GM19239 (cell line): ENCODE data around the gene E2F4.
A peak's percentile ranks its signal among the peaks of the same experiment; 100 is the strongest.

Experiments
- DNase-seq: peaks from one replicate; pipeline ENCODE4 v3.0.0; 2011; ENCODE audit warnings: low spot score; ENCODE audit not compliant: insufficient read length
- FAIRE-seq: peaks from 2 replicates; lab custom pipeline; 2011; peaks lifted over from hg19 to GRCh38; lab: Jason Lieb, UNC

Gene E2F4

GRCh38 chr16:67228905-67229304 is 37.0 kb downstream of the E2F4 start:
- FAIRE-seq = no peak
- no peak for DNase-seq

DNA sequence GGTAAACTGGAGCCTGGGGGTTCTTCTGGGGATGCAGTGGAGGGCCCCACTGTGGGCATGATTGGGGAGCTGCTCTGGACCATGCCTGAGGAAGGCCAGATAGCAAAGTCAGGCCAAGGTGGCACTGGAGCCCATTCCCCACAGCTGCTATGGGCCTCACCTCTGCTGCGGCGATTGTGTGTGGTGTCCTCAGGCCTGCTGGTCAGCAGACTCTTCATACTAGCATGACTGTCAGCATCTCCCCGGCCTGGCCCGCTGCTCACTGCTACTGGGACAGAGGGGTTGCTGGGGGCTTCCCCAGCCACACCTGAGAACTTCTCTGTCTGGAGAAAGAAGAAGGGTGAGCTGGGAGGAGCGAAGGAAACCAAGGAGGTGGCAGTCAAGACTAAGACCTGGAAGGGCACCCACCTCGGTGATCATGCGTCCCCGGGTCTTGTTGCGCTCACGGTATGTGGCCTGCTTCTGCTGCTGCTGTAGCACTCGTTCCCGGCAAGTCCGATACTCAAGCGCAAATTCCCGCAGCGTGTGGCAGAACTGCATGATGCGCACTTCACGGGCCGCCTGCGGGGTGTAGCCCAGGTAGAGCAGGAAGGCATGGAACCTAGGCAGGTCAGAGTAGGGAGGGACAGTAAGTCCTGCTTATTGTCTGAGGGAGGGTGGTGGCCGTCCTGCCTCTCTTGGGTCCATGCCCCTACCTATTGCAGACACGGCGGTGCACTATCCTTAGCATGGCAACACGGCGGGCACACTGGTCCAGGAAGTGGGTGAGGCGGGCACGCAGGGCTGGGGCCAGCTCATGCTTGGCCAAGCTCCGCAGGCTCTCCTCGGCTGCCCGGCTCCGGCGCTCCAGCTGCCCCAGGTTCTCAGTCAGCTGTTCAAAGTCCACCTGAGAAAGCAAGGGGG is 38.2 kb downstream of the E2F4 start:
- no peak for DNase-seq
- no peak for FAIRE-seq

- FAIRE-seq (no peak), DNase-seq (no peak)
These were observed 39.1 kb downstream of the E2F4 start for GRCh38 chr16:67230809-67231660.

DNA sequence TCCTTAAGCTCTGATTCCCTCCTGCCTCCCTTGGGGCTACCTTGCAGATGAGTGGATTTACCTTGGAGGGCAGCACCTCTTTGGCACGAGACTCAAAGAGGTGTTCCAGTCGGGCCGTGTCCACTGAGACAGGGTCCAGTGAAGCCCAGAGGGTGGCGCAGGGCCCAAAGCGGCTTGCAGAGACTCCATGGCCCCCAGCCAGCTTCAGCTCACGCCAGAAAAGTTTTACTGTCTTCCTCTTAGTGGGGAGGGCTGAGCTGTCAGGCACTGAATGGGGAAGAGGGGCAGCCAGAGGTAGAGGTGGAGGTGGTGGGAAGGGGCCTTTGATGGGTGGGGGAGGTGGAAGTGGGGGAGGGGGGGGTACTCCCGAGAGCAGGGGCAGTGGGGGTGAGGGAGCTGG is 41.6 kb downstream of the E2F4 start:
- no peak for FAIRE-seq
- no peak for DNase-seq

DNA sequence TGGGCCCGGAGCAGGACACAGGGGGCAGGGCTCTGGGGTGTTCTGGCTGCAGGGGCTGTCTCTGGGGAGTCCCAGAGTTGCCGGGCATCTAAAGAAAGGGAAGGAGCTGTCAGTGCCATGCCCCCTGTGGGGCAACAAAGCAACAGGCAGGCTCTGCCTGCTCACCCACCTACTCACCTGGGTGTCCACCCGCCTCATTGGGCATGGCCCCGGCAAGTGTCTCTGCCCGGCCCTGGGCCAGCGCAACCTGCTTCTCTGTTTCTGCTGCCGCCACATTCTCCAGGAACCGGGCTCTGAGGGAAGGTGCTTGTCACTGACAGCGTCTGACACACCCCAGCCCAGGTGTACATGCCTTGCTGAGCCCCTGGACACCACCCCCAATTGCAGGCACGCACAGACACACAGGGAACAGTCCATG is 42.2 kb downstream of the E2F4 start:
- no peak for FAIRE-seq

DNA sequence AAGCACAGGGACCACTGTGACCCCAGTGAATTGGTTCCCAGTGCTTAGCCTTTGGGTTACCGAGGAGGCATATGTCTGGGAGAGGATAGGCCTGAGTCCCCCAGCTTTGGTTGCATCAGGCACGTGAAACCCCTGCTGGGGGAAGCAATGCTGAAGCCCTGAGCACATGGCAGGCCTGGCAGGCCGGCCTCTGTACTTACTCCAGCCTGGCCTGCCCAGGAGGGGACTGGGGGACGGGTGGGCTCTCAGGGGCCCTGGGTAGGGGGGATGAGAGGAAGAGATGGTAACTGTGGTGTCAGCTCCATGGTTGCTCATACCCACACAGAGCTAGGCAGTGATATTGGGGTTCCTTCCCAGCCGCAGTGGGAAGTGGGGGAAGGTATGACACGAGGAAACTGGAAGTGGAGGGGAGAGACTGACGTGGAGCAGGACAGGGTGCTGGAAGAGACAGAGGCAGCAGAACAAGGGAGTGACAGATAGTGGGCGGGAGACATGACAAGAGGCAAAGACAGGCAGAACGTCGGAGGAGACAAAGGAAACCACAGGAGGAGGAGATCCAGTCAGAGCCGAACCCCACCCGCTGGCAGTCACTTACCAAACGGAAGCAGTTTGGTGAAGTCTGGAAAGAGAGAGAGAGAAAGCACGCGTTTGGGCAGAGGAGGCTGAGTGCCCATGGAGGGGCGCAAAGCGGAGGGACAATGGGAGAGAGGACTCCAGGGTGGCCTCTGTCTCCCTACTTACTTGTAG is 44.0 kb downstream of the E2F4 start:
- FAIRE-seq (no peak), DNase-seq (no peak)

More for the DNA sequence above, 42.2 kb downstream of the E2F4 start:
- no peak for DNase-seq

- FAIRE-seq (no peak), DNase-seq (peak; percentile 58)
These were observed 44.8 kb downstream of the E2F4 start for GRCh38 chr16:67236563-67237395.

GRCh38 chr16:67237396-67238277 is 45.7 kb downstream of the E2F4 start:
- no peak for FAIRE-seq
- DNase-seq = no peak

DNA sequence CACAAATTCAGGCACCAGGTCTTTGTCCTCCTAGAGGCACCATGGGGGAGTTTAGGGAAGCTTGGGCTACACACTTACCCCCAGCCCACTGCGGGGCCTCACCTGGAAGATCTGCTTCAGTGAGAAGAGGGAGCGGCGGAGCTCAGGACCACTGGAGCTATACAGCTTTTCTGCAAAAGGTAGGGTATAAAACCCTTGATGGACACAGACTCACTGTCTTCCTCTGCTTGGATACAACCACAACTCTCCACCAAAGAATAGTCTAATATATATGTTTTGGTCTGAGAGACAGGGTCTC is 46.3 kb downstream of the E2F4 start:
- no peak for FAIRE-seq
- DNase-seq = no peak

DNA sequence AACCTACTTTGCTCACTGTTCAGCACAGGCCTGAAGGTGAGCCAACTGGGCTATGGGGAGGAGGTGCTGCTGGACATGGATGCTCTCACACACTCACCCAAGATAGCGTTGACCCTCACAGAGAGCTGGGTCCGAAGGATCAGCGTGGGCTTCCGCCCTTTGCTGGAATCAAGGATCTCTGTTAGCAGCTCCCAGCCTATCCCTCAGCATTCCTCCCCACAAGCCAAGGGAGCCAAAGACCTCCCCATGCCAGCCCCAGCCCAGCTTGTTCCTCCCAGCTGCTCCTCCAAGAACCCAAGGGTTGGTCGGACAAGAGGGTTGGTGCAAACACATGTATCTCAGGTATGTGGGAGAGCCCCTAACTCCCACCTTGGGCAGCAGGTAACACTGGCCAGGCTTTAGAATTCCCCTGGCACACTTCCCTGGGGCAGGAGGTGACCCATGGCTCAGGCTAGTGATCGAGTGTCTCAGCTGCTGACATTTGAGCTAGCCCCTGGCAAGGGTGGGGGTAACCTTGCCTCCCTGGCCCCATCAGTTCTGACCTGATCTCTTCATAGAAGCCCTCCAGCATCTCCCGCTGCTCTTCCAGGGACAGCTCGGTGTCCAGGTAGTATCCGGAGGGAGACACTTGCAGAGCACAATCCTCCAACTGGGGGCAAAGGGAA is 47.0 kb downstream of the E2F4 start:
- DNase-seq (no peak), FAIRE-seq (no peak)

GRCh38 chr16:67240506-67240905 is 48.6 kb downstream of the E2F4 start:
- FAIRE-seq (no peak), DNase-seq (no peak)

DNA sequence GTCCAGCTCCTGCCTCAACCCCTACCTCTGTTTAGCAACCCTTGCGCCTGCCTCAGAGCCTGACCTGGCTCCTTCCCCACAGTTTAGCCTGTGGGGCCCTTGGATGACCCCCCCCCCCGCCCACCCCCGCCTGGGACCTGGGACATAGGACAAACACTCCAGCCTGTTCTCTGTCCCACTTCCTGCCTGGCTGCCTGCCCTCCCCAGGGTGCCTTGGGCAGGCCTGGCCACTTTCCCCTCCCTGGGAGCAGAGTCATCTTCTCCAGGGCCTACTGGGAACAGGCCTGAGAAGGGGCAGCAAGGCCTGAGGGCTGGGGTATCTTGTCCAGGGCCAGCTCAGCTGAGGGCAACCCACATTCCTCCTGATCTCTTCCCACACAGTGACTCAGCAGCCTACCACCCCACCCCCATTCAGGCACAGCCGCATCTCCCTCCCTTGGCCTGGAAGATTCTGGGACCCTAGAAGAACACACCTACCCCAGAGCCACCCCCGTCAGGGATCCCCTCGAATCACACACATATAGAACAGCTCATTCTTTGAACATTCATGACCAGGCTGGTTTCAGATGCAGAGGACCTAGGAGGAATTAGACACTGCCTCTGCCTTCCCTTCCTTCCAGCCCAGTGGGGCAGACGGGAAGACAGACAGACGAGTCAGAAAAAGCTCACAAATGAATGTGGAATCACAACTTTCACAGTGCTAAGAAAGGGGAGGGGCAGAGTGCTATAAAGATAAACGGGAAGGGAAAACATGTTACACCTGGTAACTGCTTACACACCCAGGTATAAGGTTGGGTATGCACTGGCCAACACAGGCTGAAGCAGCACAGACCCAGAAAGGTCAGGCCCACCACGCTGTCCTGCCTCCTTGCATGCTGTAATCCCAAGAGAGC is 49.3 kb downstream of the E2F4 start:
- DNase-seq (no peak), FAIRE-seq (no peak)

DNA sequence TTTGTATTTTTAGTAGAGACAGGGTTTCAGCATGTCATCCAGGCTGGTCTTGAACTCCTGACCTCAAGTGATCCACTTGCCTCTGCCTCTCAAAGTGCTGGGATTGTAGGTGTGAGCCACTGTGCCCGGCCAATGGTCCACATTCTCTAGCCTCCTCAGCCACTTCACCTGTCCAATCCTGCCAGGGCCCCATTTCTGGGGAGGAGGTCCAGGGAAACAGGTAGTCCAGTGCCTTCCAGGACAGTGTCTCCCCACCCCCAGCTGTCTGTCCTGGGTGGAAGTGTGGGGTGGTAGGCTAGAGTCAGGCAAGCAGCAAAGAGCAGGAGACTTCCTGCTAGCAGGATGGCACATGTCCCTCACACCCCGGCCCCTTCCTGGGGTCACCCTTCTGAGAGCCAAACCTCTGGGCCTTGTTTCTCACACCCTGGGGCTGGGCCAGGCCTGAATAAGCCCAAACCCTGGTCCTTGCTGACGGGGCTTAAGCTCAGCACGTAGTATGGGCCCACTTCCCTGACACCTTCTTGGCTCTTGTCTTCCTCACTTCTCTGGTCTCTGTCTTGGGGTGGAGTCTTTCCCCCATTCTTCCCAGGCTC is 50.3 kb downstream of the E2F4 start:
- FAIRE-seq (no peak), DNase-seq (no peak)

- FAIRE-seq (no peak), DNase-seq (no peak)
These were observed 51.5 kb downstream of the E2F4 start for GRCh38 chr16:67243481-67243880.

GRCh38 chr16:67244387-67245185 is 52.6 kb downstream of the E2F4 start:
- FAIRE-seq (peak; percentile 93), DNase-seq (peak; percentile 87)

GRCh38 chr16:67245186-67245585 is 53.2 kb downstream of the E2F4 start:
- DNase-seq (no peak), FAIRE-seq (no peak)
